K562 (cell line): ENCODE measurements around the gene HAGHL. TPM values are rescaled to one million over a fixed set of nuclear protein-coding genes. Genes with fewer than 3 reads are reported as not detected.

ENCODE experiments used
- CXXC5 ChIP-seq: fragments of 250-450 bp; sonication (Bioruptor Pico); IDR thresholded peaks from 2 replicates; pipeline ENCODE4 v1.8.0; 2022; ENCODE audit warnings: inconsistent platforms, mild to moderate bottlenecking, moderate library complexity
- FOXA3 ChIP-seq, 2 experiments: fragments of 450-650 bp in 1 of 2; sonication (generic) in 1 of 2; formaldehyde crosslinking; IDR thresholded peaks in 1 of 2; conservative IDR thresholded peaks in 1 of 2; 2 replicates each; pipeline versions ENCODE4 v1.4.0 to v1.8.0; 2020 to 2022; ENCODE audit warnings: mild to moderate bottlenecking in 2 of 2, missing genetic modification reagents in 1 of 2
- FUS ChIP-seq: fragments of 200-400 bp; formaldehyde crosslinking; optimal IDR thresholded peaks from 2 replicates; pipeline ENCODE3; 2017; ENCODE audit warnings: low read depth, low read length
- HDGF ChIP-seq: fragments of 450-650 bp; IDR thresholded peaks from 2 replicates; pipeline ENCODE4 v1.6.1; 2016
- JUN ChIP-seq, 2 experiments: sonication (generic) in 1 of 2; formaldehyde crosslinking in 1 of 2; IDR thresholded peaks; 2 replicates each; pipeline versions ENCODE4 v1.6.1 to v1.8.0; 2012 to 2022; ENCODE audit warnings: borderline replicate concordance in 2 of 2, mild to moderate bottlenecking in 2 of 2, improper control_type of control experiment in 1 of 2, low read depth in 1 of 2, low read length in 1 of 2, missing genetic modification reagents in 1 of 2
- MYC ChIP-seq, 2 experiments: fragments of 250-450 bp in 1 of 2; sonication (Bioruptor Pico) in 1 of 2; IDR thresholded peaks; 2 replicates each; pipeline versions ENCODE4 v1.5.1 to v1.6.1; 2012 to 2021; ENCODE audit warnings: low read depth in 2 of 2, borderline replicate concordance in 1 of 2, improper control_type of control experiment in 1 of 2, low read length in 1 of 2, mild to moderate bottlenecking in 1 of 2, moderate library complexity in 1 of 2
- MYNN ChIP-seq, 2 experiments: sonication (generic); formaldehyde crosslinking in 1 of 2; IDR thresholded peaks; 2 replicates each; pipeline versions ENCODE4 v1.5.0 to v1.6.1; 2016 to 2020; ENCODE audit warnings: antibody characterized with exemption in 1 of 2, missing genetic modification reagents in 1 of 2
- RBFOX2 ChIP-seq: fragments of 200-400 bp; formaldehyde crosslinking; IDR thresholded peaks from 2 replicates; pipeline ENCODE4 v1.6.1; 2017; ENCODE audit warnings: low read depth, mild to moderate bottlenecking, low read length, moderate library complexity
- TEAD4 ChIP-seq, 2 experiments: sonication (generic) in 1 of 2; formaldehyde crosslinking in 1 of 2; IDR thresholded peaks; 2 replicates each; pipeline versions ENCODE4 v1.6.1 to v1.8.0; 2012 to 2022; ENCODE audit warnings: borderline replicate concordance in 1 of 2, inconsistent platforms in 1 of 2, low read length in 1 of 2, mild to moderate bottlenecking in 1 of 2, missing genetic modification reagents in 1 of 2
- U2AF2 ChIP-seq: fragments of 200-400 bp; formaldehyde crosslinking; optimal IDR thresholded peaks from 2 replicates; pipeline ENCODE3; 2017; ENCODE audit warnings: low read depth, mild to moderate bottlenecking, low read length
- ZNF316 ChIP-seq: fragments of 450-650 bp; IDR thresholded peaks from 2 replicates; pipeline ENCODE4 v1.6.1; 2016
- polyA plus RNA-seq, 8 experiments: library from polyadenylated mRNA; depleted of rRNA in 4 of 8; stranded (reverse) in 5 of 8; unstranded in 3 of 8; fragments of >200 nt; fragmentation: Nextera tagmentation in 2 of 8; fragmentation: Illumina TruSeq in 1 of 8; extraction: Ambion mirVana in 2 of 8; extraction: Trizol in 1 of 8; gene quantifications; 2 replicates each; pipeline versions ENCODE4 v1.2.1 to v1.2.3, GENCODE V29; 2011 to 2014; ENCODE audit warnings: inconsistent platforms in 1 of 8, missing spikeins in 1 of 8
- total RNA-seq, 7 experiments: library from RNA; depleted of rRNA in 6 of 7; stranded (reverse); fragments of >200 nt in 6 of 7; fragmentation: Illumina TruSeq in 2 of 7; extraction: Trizol in 2 of 7; gene quantifications; 2 replicates each; pipeline versions ENCODE4 v1.2.1 to v1.2.3, GENCODE V29; 2011 to 2021; ENCODE audit warnings: low replicate concordance in 1 of 7
- TF ChIP-seq, protein P1 (sequence below), 2 experiments: fragments of 450-650 bp; IDR thresholded peaks; 2 replicates each; pipeline ENCODE4 v1.6.1; 2016; ENCODE audit warnings: mild to moderate bottlenecking in 2 of 2, borderline replicate concordance in 1 of 2, low read depth in 1 of 2, moderate library complexity in 1 of 2
- TF ChIP-seq, protein P2 (sequence below): fragments of 450-650 bp; IDR thresholded peaks from 2 replicates; pipeline ENCODE4 v1.6.1; 2016; ENCODE audit warnings: low read depth, mild to moderate bottlenecking, moderate library complexity
- TF ChIP-seq, protein P3 (sequence below): sonication (generic); formaldehyde crosslinking; IDR thresholded peaks from 2 replicates; pipeline ENCODE4 v1.8.0; 2022; ENCODE audit warnings: mild to moderate bottlenecking, missing genetic modification reagents

The HAGHL gene
- total and polyA plus RNA-seq, 9 of the 15 experiments (the other 6 are each of a cell fraction or from before 2014, with no cell fraction given): 0.31 to 83.4 (median 20.7) TPM

DNA sequence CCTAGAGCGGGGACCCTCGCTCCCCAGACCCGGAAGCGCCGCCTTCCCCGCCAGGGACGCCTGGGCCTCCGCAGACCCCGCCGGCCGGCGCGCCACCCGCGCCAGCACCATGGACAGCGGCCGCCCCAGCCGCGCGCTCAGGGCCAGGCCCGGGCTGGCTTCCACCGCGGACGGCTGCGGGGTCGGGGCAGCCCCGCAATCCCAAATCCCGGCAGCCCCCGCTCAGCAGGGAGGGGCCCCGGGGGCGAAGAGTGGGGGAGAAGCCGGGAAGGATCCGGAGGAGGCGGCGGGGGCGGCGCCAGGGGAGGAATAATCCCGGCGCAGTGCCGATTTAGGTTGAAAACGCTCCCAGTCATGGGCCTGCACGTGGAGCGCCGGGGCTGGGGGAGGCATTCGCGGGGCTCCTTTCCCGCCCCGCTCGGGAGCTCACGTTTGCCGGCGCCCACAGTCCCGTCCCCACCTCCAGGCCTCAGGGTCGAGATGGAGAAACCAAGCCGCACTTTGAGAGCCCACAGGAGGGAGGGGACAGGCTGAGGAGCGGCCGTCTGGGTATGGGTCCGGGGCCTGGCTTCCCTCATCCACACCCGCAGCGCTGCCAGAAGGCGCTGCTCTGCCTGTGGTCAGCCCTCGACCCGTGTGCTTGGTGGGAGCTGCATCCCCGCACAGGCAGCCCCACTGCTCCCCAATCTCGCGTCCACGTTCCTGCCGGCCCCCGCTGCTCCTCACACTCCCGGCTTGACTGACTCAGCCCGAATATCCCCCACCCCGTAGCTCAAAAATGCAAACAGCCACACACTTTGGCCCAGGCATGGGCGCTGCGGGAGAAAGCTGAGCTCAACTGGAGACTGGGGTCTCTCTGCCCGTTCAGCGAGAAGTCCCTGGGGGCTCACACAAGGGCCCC lies 26.0 kb upstream of the HAGHL start (continued):
- TF ChIP-seq, protein P1, sequence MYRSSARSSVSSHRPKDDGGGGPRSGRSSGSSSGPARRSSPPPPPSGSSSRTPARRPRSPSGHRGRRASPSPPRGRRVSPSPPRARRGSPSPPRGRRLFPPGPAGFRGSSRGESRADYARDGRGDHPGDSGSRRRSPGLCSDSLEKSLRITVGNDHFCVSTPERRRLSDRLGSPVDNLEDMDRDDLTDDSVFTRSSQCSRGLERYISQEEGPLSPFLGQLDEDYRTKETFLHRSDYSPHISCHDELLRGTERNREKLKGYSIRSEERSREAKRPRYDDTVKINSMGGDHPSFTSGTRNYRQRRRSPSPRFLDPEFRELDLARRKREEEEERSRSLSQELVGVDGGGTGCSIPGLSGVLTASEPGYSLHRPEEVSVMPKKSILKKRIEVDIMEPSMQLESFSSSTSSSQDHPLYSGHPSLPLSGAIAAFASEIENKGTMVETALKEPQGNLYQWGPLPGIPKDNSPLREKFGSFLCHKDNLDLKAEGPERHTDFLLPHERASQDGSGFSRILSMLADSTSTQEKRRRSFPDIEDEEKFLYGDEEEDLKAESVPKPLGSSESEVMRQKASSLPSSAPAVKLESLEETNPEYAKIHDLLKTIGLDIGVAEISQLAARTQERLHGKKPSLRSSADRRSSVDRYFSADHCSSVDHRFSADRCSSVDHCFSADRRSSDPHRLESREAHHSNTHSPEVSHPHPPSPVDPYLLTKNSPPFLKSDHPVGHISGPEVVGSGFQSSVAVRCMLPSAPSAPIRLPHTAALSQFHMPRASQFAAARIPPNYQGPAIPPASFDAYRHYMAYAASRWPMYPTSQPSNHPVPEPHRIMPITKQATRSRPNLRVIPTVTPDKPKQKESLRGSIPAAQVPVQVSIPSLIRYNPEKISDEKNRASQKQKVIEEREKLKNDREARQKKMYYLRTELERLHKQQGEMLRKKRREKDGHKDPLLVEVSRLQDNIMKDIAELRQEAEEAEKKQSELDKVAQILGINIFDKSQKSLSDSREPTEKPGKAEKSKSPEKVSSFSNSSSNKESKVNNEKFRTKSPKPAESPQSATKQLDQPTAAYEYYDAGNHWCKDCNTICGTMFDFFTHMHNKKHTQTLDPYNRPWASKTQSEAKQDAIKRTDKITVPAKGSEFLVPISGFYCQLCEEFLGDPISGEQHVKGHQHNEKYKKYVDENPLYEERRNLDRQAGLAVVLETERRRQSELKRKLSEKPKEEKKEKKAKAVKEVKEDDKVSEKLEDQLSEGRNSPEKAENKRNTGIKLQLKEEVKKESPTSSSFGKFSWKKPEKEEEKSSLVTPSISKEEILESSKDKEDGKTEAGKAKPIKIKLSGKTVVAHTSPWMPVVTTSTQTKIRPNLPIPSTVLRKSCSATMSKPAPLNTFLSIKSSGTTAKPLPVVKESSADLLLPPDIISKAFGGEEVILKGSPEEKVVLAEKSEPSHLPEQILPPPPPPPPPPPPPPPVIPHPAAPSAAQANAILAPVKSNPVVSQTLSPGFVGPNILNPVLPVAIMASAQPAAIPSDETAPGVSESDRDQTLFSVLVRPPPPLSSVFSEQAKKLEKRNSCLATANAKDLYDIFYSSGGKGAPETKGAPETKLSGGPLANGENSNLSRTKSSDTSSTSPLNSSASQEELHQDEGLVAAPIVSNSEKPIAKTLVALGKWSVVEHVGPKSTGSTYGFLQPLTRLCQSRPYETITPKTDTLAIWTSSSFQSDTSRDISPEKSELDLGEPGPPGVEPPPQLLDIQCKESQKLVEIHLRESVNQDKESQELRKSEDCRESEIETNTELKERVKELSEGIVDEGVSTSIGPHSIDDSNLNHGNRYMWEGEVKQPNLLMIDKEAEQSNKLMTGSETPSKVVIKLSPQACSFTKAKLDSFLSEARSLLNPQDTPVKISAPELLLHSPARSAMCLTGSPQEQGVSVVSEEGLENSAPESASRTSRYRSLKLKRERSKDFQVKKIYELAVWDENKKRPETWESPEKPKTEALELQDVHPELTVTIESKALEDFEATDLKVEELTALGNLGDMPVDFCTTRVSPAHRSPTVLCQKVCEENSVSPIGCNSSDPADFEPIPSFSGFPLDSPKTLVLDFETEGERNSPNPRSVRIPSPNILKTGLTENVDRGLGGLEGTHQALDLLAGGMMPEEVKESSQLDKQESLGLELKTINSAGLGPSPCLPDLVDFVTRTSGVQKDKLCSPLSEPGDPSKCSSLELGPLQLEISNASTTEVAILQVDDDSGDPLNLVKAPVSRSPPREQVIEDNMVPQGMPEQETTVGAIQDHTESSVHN (IDR thresholded peaks at IDR 0.05; ENCODE audit: borderline replicate concordance in 1 of 2, low read depth in 1 of 2): no peak
- no peak for TF ChIP-seq JUN (IDR thresholded peaks at IDR 0.05; ENCODE audit: borderline replicate concordance, low read depth, low read length)
- TF ChIP-seq JUN (CRISPR knock-in tag; IDR thresholded peaks at IDR 0.05; ENCODE audit: borderline replicate concordance): peak; percentile 86; the same call in 1 of the 2 replicates
- TF ChIP-seq HDGF: no peak
- 0 out of 4 replicates have a peak, but pooled peaks of 1 of the 2 experiments have one; percentile 40 for TF ChIP-seq FOXA3 (CRISPR knock-in tag; conservative IDR thresholded peaks at IDR 0.05 in 1 of 2, IDR thresholded peaks at IDR 0.05 in 1 of 2)
- peak; percentile 40 for TF ChIP-seq FUS
- TF ChIP-seq, protein P2, sequence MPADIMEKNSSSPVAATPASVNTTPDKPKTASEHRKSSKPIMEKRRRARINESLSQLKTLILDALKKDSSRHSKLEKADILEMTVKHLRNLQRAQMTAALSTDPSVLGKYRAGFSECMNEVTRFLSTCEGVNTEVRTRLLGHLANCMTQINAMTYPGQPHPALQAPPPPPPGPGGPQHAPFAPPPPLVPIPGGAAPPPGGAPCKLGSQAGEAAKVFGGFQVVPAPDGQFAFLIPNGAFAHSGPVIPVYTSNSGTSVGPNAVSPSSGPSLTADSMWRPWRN: no peak
- no peak for TF ChIP-seq MYNN (IDR thresholded peaks at IDR 0.05)
- no peak for TF ChIP-seq MYNN (CRISPR knock-in tag; IDR thresholded peaks at IDR 0.05)
- TF ChIP-seq TEAD4 (IDR thresholded peaks at IDR 0.05; ENCODE audit: low read length): no peak
- TF ChIP-seq TEAD4 (CRISPR knock-in tag; IDR thresholded peaks at IDR 0.05; ENCODE audit: borderline replicate concordance): 0 out of 2 replicates have a peak, but pooled peaks have one; percentile 64
- TF ChIP-seq U2AF2: no peak
- TF ChIP-seq RBFOX2: no peak
- TF ChIP-seq CXXC5 (CRISPR knock-in tag): peak; percentile 23; the same call in 1 of the 2 replicates
- no peak for TF ChIP-seq MYC (IDR thresholded peaks at IDR 0.05; ENCODE audit: low read depth, low read length)
- TF ChIP-seq MYC (CRISPR knock-in tag; IDR thresholded peaks at IDR 0.05; ENCODE audit: borderline replicate concordance, low read depth): no peak
- TF ChIP-seq, protein P3, sequence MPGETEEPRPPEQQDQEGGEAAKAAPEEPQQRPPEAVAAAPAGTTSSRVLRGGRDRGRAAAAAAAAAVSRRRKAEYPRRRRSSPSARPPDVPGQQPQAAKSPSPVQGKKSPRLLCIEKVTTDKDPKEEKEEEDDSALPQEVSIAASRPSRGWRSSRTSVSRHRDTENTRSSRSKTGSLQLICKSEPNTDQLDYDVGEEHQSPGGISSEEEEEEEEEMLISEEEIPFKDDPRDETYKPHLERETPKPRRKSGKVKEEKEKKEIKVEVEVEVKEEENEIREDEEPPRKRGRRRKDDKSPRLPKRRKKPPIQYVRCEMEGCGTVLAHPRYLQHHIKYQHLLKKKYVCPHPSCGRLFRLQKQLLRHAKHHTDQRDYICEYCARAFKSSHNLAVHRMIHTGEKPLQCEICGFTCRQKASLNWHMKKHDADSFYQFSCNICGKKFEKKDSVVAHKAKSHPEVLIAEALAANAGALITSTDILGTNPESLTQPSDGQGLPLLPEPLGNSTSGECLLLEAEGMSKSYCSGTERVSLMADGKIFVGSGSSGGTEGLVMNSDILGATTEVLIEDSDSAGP: no peak
- no peak for TF ChIP-seq ZNF316
